MM.1S (cell line): Measurements from ENCODE around the gene GRAMD1A.

Experiments
- EZH2 ChIP-seq: fragments of 300-600 bp; sonication (generic); optimal IDR thresholded peaks from 2 replicates; pipeline ENCODE3; 2017; ENCODE audit warnings: low read depth, mild to moderate bottlenecking, antibody characterized with exemption, low read length, mixed read lengths
- EZH2phosphoT487 ChIP-seq: fragments of 300-600 bp; sonication (generic); IDR thresholded peaks from 2 replicates; pipeline ENCODE4 v1.6.1; 2018; ENCODE audit warnings: antibody characterized with exemption, low read length
- TF ChIP-seq, protein P1 (sequence below): fragments of 300-600 bp; sonication (generic); IDR thresholded peaks from 2 replicates; pipeline ENCODE4 v1.5.1; 2016; ENCODE audit warnings: antibody characterized with exemption, low read length, mixed read lengths

DNA sequence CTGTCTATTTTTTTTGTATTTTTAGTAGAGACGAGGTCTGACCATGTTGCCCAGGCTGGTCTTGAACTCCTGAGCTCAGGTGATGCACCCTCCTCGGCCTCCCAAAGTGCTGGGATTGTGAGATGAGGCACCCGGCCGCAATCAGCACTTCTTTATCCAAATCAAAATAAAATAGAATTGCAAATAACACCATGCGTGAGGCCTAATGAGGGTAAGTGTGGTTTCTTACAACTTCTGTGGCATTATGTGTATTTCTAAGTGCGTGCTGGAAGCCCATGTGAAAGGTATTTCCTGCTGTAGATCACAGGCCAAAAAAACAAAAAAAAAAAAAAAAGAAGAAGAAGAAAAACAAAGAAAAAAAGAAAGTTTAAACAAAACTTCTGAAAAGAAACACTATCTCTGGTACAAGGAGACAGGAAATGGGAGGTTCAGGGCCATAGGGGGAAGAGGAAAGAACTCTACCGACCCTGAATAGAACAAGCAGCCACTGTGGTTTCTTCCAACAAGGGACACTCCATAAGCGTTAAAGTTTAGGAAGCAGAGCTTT, 3.0 kb upstream of the GRAMD1A start:
- TF ChIP-seq, protein P1, sequence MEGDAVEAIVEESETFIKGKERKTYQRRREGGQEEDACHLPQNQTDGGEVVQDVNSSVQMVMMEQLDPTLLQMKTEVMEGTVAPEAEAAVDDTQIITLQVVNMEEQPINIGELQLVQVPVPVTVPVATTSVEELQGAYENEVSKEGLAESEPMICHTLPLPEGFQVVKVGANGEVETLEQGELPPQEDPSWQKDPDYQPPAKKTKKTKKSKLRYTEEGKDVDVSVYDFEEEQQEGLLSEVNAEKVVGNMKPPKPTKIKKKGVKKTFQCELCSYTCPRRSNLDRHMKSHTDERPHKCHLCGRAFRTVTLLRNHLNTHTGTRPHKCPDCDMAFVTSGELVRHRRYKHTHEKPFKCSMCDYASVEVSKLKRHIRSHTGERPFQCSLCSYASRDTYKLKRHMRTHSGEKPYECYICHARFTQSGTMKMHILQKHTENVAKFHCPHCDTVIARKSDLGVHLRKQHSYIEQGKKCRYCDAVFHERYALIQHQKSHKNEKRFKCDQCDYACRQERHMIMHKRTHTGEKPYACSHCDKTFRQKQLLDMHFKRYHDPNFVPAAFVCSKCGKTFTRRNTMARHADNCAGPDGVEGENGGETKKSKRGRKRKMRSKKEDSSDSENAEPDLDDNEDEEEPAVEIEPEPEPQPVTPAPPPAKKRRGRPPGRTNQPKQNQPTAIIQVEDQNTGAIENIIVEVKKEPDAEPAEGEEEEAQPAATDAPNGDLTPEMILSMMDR, result no peak
- TF ChIP-seq EZH2phosphoT487, result no peak
- TF ChIP-seq EZH2, result no peak
